Stimulated activated CD8-positive, alpha-beta memory T cell treated with anti-CD3 and anti-CD28 coated beads, Interleukin-7, amount 100 ng/mL, for 24 hours (primary cell): ENCODE results near the gene RNF17.
"Not testable (repeated sequence)": the region's sequence is repeated elsewhere in the genome, so short reads cannot be mapped to it uniquely, and the experiment has no call there.

Source experiments
- DNase-seq: peaks from one replicate; pipeline ENCODE4 v3.0.0-alpha.2; 2020; ENCODE audit warnings: low read depth

The RNF17 gene

GRCh38 chr13:24745861-24746617 is 17.9 kb upstream of the RNF17 start:
- no peak for DNase-seq

- DNase-seq = no peak
Observed at GRCh38 chr13:24746618-24747247, 17.2 kb upstream of the RNF17 start.

- DNase-seq = no peak
Observed at GRCh38 chr13:24747248-24748060, 16.5 kb upstream of the RNF17 start.

GRCh38 chr13:24748061-24748400 is 15.9 kb upstream of the RNF17 start:
- DNase-seq = no peak

- no peak for DNase-seq
Observed at GRCh38 chr13:24759197-24759596, 4.8 kb upstream of the RNF17 start.

DNA sequence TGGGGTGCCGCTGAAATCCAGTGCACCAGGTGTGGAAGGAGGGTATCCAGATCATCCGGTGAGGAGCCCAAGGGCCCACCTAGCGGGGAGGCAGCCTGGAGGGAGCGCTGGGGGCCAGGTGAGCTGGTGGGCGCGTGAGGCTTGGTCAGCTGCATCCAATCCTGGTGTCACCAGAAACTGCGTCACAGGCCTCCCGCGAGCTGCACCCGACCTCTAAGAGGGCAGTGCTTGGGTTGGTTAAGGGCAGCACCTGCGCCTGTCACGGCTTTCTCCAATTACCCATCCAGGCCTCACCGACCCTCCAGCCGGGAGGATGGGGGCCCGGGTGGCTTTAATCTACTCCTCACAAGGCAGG is 284 bp downstream of the RNF17 start:
- no peak for DNase-seq

GRCh38 chr13:24777171-24777570 is 13.2 kb downstream of the RNF17 start:
- no peak for DNase-seq

- no peak for DNase-seq
Observed at GRCh38 chr13:24784319-24784718, 20.4 kb downstream of the RNF17 start.

DNA sequence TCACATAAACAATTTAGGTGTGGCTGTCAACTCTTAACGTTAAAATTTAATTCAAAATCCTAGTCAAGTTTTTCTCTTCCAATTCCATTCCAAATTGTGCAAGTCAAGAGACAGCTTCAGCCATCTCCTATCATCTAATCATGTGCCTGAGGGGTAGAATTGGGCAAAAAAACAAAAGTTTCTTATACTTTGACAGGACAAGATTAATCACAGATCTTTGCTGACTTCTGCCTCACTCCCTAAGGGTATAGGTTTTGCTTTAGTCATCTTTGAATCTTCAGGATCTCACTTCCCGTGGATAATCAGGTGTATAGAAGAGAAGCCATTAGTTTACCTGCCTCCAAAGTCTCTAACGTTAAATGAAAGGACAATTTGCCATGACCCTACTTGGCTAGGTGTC is 24.6 kb downstream of the RNF17 start:
- DNase-seq = no peak

DNA sequence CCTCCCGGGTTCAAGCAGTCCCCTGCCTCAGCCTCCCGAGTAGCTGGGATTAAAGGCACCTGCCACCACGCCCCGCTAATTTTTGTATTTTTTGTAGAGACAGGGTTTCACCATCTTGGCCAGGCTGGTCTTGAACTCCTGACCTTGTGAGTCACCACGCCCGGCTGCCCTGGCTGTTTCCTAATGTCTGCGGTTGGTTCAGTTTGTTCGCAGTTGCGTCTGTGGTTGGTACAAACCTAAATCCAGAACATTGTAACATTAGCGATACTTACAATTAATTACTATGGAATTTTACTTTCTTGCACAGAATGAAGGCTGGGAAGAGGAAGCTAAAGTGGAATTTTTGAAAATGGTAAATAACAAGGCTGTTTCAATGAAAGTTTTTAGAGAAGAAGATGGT is 38.1 kb downstream of the RNF17 start:
- no peak for DNase-seq

DNA sequence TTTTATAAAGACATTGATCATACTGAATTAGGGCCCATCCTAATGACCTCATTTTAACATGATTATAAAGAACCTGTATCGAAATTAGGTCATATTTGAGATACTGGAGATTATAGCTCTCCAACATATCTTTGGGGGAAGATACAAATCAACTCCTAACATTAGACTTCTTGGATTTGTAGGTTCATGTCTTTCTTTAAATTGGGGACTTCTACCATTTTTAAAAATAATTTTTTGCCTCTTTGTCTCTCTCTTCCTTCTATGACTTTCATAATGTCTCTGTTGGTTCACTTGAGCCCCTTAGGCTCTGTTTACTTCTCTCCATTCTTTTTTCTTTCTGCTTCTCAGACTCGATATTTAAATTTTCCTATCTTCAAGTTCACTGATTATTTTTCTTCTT is 57.2 kb downstream of the RNF17 start:
- DNase-seq = no peak

DNA sequence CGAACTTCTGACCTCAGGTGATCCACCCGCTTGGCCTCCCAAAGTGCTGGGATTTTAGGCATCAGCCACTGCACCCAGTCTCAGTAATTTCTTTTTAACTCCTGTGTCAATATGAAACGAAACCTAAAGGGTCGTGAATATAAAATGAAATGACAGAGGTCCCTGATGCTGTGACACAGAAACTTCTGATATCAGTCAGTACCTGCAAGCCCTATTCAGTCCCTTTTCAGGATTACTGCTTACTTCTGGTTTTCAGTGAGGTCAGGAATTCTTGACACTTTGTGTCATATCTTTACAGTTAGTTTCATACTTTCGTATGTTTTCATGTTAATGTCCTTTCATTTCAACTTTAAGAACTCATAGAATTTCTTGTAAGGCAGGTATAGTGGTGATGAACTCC is 58.7 kb downstream of the RNF17 start:
- no peak for DNase-seq

GRCh38 chr13:24823122-24823710 is 59.2 kb downstream of the RNF17 start:
- not testable (repeated sequence) for DNase-seq

DNA sequence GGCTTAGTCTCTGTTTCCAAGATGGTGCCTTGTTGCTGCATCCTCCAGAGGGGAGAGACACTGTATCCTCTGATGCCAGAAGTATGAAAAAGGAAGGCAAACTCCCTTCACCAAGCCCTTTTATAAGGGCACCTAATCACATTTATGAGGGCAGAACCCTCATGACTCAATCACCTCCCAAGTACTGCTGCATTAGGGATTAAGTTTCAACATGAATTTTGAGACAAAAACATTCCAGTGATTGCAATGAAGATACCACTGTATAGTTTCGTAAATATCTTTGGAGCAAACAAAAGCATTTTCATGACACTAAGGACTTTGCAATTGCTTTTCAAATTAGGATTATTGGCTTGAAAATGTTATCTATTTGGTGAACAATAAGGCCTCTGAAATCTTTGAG is 63.8 kb downstream of the RNF17 start:
- DNase-seq = no peak

- DNase-seq = no peak
Observed at GRCh38 chr13:24834902-24835510, 71.0 kb downstream of the RNF17 start.

- not testable (repeated sequence) for DNase-seq
Observed at GRCh38 chr13:24837528-24837927, 73.6 kb downstream of the RNF17 start.

- DNase-seq = no peak
Observed at GRCh38 chr13:24842549-24843274, 78.7 kb downstream of the RNF17 start.

DNA sequence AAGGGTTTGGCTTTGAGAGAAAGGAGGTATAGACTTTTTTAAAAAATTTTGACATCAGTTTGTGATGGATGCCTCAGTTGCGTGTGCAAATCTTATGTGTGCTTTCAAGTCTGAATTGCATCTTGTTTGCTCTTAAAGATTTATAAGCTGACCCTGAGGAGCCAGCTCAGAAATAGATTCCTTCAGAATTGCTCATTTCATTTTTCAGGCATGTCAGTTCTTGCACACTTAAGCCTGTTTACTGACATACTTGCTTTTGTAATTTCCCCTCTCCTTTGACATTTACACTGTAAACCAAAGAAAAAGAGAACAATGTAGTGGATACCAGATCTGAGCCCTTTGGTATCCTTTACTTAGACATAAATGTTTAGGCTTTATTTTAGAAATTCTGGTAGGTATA is 87.6 kb downstream of the RNF17 start:
- DNase-seq = no peak

- DNase-seq = no peak
Observed at GRCh38 chr13:24854311-24854710, 90.3 kb downstream of the RNF17 start.

DNA sequence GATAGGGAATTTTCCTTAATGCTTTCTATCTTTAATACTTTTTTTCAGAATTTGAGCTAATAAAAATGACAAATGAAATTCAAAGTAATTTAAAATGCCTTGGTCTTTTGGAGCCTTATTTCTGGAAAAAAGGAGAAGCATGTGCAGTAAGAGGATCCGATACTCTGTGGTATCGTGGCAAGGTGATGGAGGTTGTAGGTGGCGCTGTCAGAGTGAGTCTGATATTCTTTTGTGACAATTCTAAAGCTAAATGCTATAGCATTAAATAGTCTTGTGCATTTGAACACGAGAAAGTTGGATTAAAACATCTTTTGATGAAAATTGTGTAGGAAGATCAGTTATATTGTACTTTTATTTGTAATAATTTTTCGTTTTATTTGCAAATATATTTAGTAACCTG is 95.0 kb downstream of the RNF17 start:
- no peak for DNase-seq

DNA sequence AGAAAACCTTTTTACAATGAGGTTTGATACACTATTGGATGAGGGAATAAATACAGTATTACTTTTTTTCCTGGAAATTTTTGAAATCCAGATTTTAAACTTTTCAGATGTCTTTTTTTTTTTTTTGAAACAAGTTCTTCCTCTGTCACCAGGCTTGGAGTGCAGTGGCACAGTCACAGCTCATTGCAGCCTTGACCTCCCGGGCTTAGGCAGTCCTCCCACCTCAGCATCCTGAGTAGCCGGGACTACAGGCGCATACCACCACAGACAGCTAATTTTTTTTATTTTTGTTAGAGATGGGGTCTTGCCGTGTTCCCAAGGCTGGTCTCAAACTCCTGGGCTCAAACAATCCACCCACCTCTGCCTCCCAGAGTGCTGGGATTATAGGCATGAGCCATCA is 96.8 kb downstream of the RNF17 start:
- DNase-seq = no peak
